ENCODE data around the gene PCYT2. TPM values are rescaled to one million over a fixed set of nuclear protein-coding genes. Genes with fewer than 3 reads are reported as not detected.

PCYT2 gene
- total and polyA plus RNA-seq, 9 of the 15 experiments (the other 6 are each of a cell fraction or from before 2014, with no cell fraction given) = 0.92 to 134 (median 82.5) TPM

DNA sequence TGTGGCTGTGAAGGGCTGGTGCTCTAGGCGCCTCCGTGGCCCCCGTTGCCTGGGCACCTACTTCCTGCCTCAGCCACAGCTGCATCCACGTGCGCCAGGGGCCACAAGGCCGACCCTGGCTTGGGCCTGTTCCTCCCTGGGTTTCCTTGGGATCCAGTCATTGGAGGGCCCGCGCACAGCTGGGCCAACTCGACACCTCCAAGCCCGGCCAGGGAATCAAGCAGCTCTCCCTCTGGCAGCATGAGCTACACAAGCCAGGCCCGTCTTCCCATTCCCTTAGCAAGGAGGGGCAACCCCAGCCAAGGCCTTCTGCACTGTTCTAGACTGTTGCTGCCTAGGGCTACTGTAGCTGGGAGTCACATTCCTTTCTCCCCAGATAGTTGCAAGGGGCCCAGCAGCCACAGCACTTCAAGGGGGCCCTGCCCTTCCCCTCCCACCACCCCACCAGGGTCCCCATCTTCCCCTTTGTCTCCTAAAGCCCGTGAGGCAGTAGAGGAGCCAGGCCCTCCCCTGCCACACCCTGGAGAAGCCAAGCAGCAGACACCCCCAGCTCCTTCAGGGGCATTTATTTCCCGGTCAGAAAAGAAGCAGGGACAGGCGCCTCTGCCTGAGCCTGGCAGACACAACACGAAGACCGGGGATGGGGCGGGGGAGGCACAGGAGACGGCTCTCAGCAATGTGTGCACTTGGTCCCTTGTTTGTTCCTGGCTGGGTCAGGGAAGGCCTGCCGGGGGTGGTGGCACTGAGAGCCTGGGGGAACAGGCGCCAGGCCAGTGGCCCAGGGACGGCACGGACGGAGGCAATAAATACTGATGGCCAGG is 43.8 kb downstream of the PCYT2 start (continued):
- TF ChIP-seq SMARCC2 (IDR thresholded peaks at IDR 0.05; ENCODE audit: low read depth) (no peak), ZKSCAN1 (IDR thresholded peaks at IDR 0.05; ENCODE audit: low read depth, low read length) (no peak), KLF13 (tag; IDR thresholded peaks at IDR 0.05; ENCODE audit: borderline replicate concordance, low read depth) (0 out of 2 replicates have a peak, but pooled peaks have one; percentile 7), CAMTA2 (CRISPR knock-in tag; conservative IDR thresholded peaks at IDR 0.05) (no peak; the same call in 1 of the 2 replicates), CHD2 (IDR thresholded peaks at IDR 0.05; ENCODE audit: low read depth, low read length) (0 out of 2 replicates have a peak, but pooled peaks have one; percentile 14), SLC30A9 (CRISPR knock-in tag; IDR thresholded peaks at IDR 0.05) (no peak), ZNF41 (CRISPR knock-in tag; conservative IDR thresholded peaks at IDR 0.05) (no peak), HLTF (IDR thresholded peaks at IDR 0.05) (no peak), MTA2 (IDR thresholded peaks at IDR 0.05; ENCODE audit: low read depth) (no peak), ZBTB1 (CRISPR knock-in tag; IDR thresholded peaks at IDR 0.05; ENCODE audit: borderline replicate concordance, low read depth) (no peak), IRF2 (CRISPR knock-in tag; IDR thresholded peaks at IDR 0.05) (no peak), POLR2G (IDR thresholded peaks at IDR 0.05; ENCODE audit: low read depth, low read length) (peak; percentile 77), MTF1 (CRISPR knock-in tag; IDR thresholded peaks at IDR 0.05; ENCODE audit: borderline replicate concordance) (no peak), CLOCK (CRISPR knock-in tag; IDR thresholded peaks at IDR 0.05; ENCODE audit: borderline replicate concordance) (no peak), YY1 (IDR thresholded peaks at IDR 0.05; ENCODE audit: borderline replicate concordance in 1 of 3, control insufficient read depth in 1 of 3, extremely low read depth in 1 of 3, insufficient read depth in 3 of 3, insufficient read length in 1 of 3, insufficient replicate concordance in 2 of 3, low read depth in 1 of 3, low read length in 2 of 3) (no peak), NRF1 (conservative IDR thresholded peaks at IDR 0.05 in 1 of 2, IDR thresholded peaks at IDR 0.05 in 1 of 2) (0 out of 4 replicates have a peak, but pooled peaks of 1 of the 2 experiments have one; percentile 2), ELK1 (CRISPR knock-in tag; IDR thresholded peaks at IDR 0.05) (no peak)
- TF ChIP-seq, protein P1, sequence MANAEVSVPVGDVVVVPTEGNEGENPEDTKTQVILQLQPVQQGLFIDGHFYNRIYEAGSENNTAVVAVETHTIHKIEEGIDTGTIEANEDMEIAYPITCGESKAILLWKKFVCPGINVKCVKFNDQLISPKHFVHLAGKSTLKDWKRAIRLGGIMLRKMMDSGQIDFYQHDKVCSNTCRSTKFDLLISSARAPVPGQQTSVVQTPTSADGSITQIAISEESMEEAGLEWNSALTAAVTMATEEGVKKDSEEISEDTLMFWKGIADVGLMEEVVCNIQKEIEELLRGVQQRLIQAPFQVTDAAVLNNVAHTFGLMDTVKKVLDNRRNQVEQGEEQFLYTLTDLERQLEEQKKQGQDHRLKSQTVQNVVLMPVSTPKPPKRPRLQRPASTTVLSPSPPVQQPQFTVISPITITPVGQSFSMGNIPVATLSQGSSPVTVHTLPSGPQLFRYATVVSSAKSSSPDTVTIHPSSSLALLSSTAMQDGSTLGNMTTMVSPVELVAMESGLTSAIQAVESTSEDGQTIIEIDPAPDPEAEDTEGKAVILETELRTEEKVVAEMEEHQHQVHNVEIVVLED (CRISPR knock-in tag; IDR thresholded peaks at IDR 0.05) = no peak
- TF ChIP-seq, protein P2, sequence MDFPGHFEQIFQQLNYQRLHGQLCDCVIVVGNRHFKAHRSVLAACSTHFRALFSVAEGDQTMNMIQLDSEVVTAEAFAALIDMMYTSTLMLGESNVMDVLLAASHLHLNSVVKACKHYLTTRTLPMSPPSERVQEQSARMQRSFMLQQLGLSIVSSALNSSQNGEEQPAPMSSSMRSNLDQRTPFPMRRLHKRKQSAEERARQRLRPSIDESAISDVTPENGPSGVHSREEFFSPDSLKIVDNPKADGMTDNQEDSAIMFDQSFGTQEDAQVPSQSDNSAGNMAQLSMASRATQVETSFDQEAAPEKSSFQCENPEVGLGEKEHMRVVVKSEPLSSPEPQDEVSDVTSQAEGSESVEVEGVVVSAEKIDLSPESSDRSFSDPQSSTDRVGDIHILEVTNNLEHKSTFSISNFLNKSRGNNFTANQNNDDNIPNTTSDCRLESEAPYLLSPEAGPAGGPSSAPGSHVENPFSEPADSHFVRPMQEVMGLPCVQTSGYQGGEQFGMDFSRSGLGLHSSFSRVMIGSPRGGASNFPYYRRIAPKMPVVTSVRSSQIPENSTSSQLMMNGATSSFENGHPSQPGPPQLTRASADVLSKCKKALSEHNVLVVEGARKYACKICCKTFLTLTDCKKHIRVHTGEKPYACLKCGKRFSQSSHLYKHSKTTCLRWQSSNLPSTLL (IDR thresholded peaks at IDR 0.05) = no peak
